ENCODE measurements around the gene PPP1R8.
A peak's percentile ranks its signal among the peaks of the same experiment; 100 is the strongest.
"Not testable (repeated sequence)": the region's sequence is repeated elsewhere in the genome, so short reads cannot be mapped to it uniquely, and the experiment has no call there.

Gene PPP1R8

DNA sequence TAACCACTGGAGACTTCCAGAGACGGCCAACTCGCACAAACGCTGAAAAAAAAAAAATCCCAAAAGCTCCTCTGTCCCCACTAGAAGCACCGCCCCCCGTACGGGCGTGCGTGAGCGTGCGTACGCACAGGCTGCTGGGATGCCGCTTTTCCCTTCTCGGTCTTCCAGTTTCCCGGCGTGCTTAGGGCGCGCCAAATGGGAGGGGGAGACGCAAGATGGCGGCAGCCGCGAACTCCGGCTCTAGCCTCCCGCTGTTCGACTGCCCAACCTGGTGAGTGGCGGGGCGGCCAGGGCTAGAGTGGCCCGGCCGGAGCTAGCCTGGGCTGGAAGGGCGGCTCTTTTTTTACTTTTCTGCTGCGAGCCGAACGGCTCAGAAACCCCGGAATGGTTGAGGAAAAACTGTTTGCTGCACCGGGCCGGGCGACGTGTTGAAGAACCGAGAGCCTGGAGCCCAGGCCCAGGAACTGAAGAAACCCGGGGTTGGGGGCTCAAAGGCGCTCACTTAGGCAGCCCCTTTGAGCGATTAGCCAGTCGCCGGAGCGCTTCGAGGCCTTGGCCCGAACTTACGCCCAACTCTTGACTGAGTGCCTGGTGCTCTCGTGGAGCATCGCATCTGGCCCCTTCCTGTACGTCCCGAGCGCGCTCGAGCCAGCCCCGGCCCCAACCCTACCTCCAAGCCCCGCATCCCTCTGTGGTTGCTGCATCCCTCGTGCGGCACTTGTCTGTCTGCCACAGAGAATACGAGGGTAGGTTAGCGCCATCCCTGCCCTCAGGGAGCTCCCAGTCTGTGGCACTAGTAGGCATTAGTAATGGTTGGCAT, at the start of gene PPP1R8:
PPP1R8 (plus strand) TSS at position 162 of the 820 bp plus-strand sequence; CDS start at position 216, 54 bp downstream.
- DNase-seq (ENCODE audit: insufficient read length, low spot score) (peak; percentile 89), FAIRE-seq (no peak)

DNA sequence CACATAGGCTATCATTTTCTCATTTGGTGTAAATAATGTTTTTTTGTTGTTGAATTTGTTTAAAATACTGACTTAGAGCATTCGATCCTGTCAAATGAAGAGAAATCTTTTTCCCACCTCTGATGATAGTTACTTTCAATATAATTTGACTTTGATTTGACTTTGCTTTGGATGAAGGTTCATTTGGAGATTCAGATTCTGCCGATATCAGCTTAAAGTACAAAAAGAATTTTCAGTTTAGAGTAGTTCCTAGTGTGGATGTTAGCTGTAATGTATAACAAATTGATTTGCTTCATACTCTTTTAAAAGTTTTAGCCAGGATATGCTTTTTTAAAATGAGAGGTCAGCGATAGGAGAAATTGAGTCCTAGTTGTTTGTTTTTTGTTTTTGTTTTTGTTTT, 47.6 kb upstream of the PPP1R8 start:
- FAIRE-seq (no peak), DNase-seq (ENCODE audit: insufficient read length, low spot score) (no peak)

DNA sequence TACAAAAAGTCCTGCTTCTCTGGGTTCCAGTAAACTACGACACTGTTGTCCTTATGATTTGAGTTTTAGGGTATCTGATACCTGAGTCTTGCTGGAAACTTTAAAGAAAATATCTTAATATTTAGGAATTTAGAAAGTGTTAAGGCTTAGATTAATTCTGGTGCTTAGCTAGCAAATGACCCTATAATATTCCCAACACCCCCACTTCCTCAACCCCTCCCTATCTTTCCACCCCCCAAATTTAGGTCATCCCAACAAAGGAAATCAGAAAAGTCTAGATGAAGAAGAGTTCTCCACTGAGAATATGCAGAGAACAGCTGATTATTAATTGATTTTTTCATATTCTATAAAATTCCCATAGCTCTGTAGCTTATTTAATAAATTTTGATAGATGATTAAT, 45.9 kb upstream of the PPP1R8 start:
- DNase-seq (ENCODE audit: insufficient read length, low spot score) (no peak), FAIRE-seq (no peak)

DNA sequence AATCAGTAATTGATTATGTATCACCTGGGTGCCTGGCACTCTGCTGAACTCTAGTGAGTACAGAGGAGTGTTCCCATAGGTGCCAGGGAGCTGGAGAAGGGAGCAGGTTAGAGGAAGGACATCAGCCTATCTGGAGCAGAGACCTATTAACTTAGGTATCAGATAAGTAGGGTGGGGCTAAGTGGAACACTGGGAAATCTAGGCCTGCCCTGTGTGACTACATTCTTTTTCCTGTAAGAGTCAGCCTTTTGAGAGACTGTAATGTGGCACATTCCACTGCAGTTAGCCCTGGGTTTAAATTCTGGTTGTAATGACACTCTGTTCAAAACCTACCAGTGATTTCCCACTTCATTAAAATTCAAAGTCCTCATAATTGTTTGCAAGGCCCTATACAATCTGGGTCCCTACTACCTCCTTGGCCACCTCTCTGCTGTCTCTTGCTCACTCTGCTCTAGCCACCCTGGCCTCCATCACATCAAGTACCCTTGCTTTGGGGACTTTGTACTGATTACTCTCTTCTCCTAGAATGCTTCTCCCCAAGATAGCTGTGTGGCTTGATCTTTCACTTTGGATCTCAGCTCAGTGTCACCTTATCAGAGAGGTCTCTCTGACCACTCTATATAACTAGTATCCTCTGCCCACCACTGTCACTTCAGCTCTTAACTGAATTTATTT, 44.7 kb upstream of the PPP1R8 start:
- DNase-seq (ENCODE audit: insufficient read length, low spot score), result no peak
- FAIRE-seq, result no peak

- no peak for DNase-seq (ENCODE audit: insufficient read length, low spot score)
- FAIRE-seq, result no peak
These were observed 42.7 kb upstream of the PPP1R8 start for GRCh38 chr1:27787895-27788294.

DNA sequence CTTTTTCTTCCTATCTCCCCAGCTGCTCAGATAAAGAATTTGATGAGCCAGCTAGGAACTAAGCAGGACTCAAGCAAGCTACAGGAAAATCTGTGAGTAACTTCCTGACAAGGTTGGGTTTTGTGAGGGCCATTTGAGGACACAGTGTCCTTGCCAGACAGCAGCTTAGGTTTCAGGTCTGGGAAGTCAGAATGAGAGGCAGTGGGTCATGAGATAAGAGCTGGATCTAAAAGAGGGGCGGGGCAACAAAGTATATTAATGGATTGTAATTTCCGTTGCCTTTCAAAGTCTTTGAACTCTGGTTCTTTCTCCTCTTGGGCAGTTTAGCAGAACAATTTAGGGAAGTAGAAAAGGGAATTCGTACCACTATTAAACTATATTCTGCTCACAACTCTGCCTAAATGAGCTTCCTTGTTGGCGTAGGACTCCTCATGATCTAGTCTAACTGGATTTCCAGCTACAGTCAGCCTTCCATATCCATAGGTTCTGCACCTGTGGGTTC, 41.0 kb upstream of the PPP1R8 start:
- FAIRE-seq, result no peak
- DNase-seq (ENCODE audit: insufficient read length, low spot score), result peak; percentile 20

DNA sequence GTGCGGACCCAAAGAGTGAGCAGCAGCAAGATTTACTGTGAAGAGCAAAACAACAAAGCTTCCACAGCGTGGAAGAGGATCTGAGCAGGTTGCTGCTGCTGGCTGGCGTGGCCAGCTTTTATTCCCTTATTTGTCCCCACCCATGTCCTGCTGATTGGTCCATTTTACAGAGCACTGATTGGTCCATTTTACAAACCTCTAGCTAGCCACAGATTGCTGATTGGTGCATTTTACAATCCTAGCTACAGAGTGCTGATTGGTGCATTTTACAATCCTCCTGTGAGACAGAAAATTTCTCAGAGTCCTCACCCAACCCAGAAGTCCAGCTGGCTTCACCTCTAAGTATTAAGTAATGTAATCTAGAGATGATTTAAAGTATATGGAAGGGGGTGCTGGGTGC, 40.3 kb upstream of the PPP1R8 start:
- not testable (repeated sequence) for FAIRE-seq; DNase-seq (ENCODE audit: insufficient read length, low spot score)

DNA sequence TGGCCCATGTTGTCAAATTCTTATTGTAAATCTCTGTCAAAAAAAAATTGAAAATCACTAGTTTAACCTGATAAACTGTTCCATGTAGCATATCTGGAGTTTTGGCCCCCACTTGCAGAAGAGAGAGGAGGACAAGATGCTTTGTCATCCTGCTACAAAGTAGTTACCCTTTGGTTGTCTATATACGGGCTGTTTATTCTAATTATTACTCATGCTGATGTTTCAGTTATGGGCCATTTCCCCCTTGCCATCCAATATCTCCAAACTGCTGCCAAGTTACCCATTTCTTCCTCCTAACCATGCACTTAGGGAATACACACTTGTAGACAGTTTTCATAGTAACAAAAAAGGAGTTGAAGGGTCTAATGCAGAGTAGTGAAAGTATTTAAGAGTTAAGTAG, 35.0 kb upstream of the PPP1R8 start:
- FAIRE-seq, result no peak
- no peak for DNase-seq (ENCODE audit: insufficient read length, low spot score)

DNA sequence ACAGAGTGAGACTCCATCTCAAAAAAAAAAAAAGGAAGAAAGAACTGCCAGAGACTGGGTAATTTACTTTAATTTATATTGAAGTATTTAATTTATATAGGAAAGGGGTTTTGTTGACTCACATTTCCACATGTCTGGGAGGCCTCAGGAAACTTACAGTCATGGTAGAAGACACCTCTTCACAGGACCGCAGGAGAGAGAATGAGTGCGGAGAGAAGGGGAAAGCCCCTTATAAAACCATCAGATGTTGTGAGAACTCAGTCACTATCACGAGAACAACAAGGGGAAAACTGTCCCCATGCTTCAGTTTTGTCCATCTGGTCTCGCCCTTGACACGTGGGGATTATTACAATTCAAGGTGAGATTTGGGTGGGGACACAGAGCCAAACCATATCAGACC, 25.8 kb upstream of the PPP1R8 start:
- DNase-seq (ENCODE audit: insufficient read length, low spot score) (no peak), FAIRE-seq (no peak)

GRCh38 chr1:27806758-27807157, 23.8 kb upstream of the PPP1R8 start:
- FAIRE-seq (no peak), DNase-seq (ENCODE audit: insufficient read length, low spot score) (no peak)

- FAIRE-seq (no peak), DNase-seq (ENCODE audit: insufficient read length, low spot score) (no peak)
These were observed 23.2 kb upstream of the PPP1R8 start for GRCh38 chr1:27807385-27807784.

DNA sequence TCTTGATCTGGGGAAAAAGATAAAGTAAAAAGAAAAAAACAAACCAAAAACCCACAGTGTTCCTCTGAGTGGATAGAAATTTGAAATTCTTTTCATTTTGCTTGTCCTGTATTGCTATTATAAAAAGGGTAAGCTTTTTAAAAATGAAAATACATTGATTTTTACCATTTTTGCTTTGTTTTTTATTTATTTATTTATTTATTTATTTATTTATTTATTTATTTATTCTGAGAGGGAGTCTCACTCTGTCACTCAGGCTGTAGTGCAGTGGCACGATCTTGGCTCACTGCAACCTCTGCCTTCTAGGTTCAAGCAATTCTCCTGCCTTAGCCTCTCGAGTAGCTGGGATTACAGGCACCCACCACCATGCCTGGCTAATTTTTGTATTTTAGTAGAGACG, 22.5 kb upstream of the PPP1R8 start:
- not testable (repeated sequence) for DNase-seq (ENCODE audit: insufficient read length, low spot score); FAIRE-seq

DNA sequence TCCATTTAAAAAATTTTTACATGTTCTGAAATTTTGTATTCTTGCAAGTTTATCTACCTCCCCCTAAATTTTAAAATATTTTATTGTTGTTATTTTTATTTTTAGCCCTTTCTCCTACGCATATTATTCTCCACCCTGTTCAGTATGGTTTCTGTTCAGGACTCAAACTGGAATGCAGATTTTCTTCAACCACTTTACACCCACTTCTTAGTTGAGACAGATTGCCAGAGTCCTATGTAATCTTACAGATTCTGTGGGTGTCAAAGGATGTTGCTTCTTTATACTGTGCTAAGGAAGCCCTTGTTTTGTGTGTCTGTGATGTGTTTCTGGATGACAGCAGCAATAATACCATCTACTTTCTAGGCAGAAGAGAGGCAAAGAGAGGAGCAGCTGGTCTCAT, 20.7 kb upstream of the PPP1R8 start:
- FAIRE-seq, result no peak

GRCh38 chr1:27811741-27812500, 18.7 kb upstream of the PPP1R8 start:
- DNase-seq (ENCODE audit: insufficient read length, low spot score) (no peak), FAIRE-seq (no peak)

More for the DNA sequence above, 20.7 kb upstream of the PPP1R8 start:
- DNase-seq (ENCODE audit: insufficient read length, low spot score), result no peak

- no peak for FAIRE-seq
- DNase-seq (ENCODE audit: insufficient read length, low spot score), result no peak
These were observed 13.5 kb upstream of the PPP1R8 start for GRCh38 chr1:27816921-27817630.

GRCh38 chr1:27821761-27822315, 8.7 kb upstream of the PPP1R8 start:
- DNase-seq (ENCODE audit: insufficient read length, low spot score), result no peak
- no peak for FAIRE-seq

GRCh38 chr1:27823784-27824183, 6.8 kb upstream of the PPP1R8 start:
- no peak for FAIRE-seq

DNA sequence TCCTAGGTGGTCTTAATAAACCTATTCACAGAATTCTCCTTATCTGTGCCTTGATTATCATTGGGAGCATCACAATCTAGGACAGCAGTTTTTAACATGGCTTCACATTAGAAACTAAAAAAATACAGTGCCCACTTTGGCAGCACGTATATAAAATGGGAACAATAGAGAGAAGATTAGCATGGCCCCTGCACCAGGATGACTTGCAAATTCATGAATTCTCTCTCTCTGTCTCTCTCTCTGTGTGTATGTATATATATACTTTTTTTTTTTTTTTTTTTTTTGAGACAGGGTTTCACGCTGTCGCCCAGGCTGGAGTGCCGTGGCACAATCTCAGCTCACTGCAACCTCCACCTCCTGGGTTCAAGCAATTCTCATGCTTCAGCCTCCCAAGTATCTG, 6.2 kb upstream of the PPP1R8 start:
- DNase-seq (ENCODE audit: insufficient read length, low spot score) (no peak), FAIRE-seq (no peak)

More at GRCh38 chr1:27823784-27824183, 6.8 kb upstream of the PPP1R8 start:
- no peak for DNase-seq (ENCODE audit: insufficient read length, low spot score)

GRCh38 chr1:27829339-27829960, 1.1 kb upstream of the PPP1R8 start:
- not testable (repeated sequence) for FAIRE-seq; DNase-seq (ENCODE audit: insufficient read length, low spot score)

Data from HTR-8/SVneo (cell line).